Ascending aorta (tissue), 2 donors: ENCODE measurements around the gene RHOH. TPM values are rescaled to one million over a fixed set of nuclear protein-coding genes. Genes with fewer than 3 reads are reported as not detected.

Source experiments
- DNase-seq, 2 donors: peaks; one replicate each; pipeline ENCODE4 v3.0.0-alpha.2; 2019; ENCODE audit warnings: low spot score in 2 of 2
- H3K27ac ChIP-seq, 2 donors: fragments of 200-600 bp; sonication (generic); one replicate each; pipeline ENCODE4 v1.5.1; 2016 to 2017; ENCODE audit warnings: mild to moderate bottlenecking in 1 of 2
- H3K27me3 ChIP-seq: fragments of 200-600 bp; sonication (generic); one replicate; pipeline ENCODE4 v1.5.1; 2017
- H3K36me3 ChIP-seq, 2 donors: fragments of 200-600 bp; sonication (generic); one replicate each; pipeline ENCODE4 v1.5.1; 2016
- H3K4me1 ChIP-seq, 2 donors: fragments of 200-600 bp; sonication (generic); one replicate each; pipeline ENCODE4 v1.5.1; 2016 to 2017; ENCODE audit warnings: mild to moderate bottlenecking in 1 of 2
- H3K4me3 ChIP-seq, 2 donors: fragments of 200-600 bp; sonication (generic); one replicate each; pipeline ENCODE4 v1.5.1; 2016 to 2017; ENCODE audit warnings: mild to moderate bottlenecking in 1 of 2
- H3K9me3 ChIP-seq, 2 donors: fragments of 200-600 bp; sonication (generic); one replicate each; pipeline ENCODE4 v1.5.1; 2016
- CTCF ChIP-seq, 3 experiments: fragments of 200-600 bp in 2 of 3; fragments of 450-650 bp in 1 of 3; sonication (generic) in 2 of 3; IDR thresholded peaks; one replicate each; pipeline ENCODE4 v1.5.1; 2016 to 2019; ENCODE audit warnings: antibody characterized with exemption in 3 of 3, mild to moderate bottlenecking in 1 of 3, moderate library complexity in 1 of 3
- intact Hi-C: fragments of 100-400 bp; cut with DNase I; formaldehyde crosslinking; loops from one replicate; pipeline ENCODE4 v1.15.1; 2023
- total RNA-seq: library from RNA; depleted of rRNA; stranded (reverse); fragments of >200 nt; gene quantifications from one replicate; pipeline ENCODE4 v1.1.0, GENCODE V29; 2016

The RHOH gene
- total RNA-seq, 1 donor from 2014 or later, result not detected

- Histone ChIP-seq H3K27me3 (no peaks in the 10 kb centered on the region), H3K4me3 (no peak overlapping the region), H3K9me3 (no peaks in the 10 kb centered on the region), H3K27ac (no peak overlapping the region), H3K36me3 (no peaks in the 10 kb centered on the region), H3K4me1 (no peaks in the 10 kb centered on the region)
- intact Hi-C loops, result no loop called here
- no peak for DNase-seq
- no peak for TF ChIP-seq CTCF (IDR thresholded peaks at IDR 0.05)
Measured at GRCh38 chr4:40160258-40160657, 36.6 kb upstream of the RHOH start.

DNA sequence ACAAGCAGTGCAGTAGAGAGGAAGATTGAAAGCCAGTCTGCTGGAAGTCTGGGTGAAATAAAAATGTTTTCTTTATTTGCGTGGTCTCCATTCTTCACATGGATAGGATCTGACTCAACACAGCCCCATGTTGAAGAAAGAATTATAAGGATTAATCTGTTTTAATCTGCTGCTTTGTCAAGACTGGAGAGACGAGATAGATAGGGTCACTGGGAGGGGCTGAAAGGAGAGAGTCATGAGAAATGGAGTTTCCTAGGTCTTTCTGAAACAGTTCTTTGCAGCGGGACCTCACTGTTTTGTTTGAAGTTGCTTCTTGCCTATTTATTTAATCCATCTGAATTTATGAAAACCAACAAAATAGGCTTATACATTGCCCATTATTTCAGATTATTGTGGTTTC lies 32.4 kb upstream of the RHOH start:
- DNase-seq, result no peak
- Histone ChIP-seq H3K4me1 (no peaks in the 10 kb centered on the region), H3K9me3 (no peaks in the 10 kb centered on the region), H3K36me3 (no peaks in the 10 kb centered on the region), H3K27ac (no peak overlapping the region), H3K4me3 (no peak overlapping the region), H3K27me3 (no peaks in the 10 kb centered on the region)
- intact Hi-C loops, result no loop called here
- TF ChIP-seq CTCF (IDR thresholded peaks at IDR 0.05), result no peak

DNA sequence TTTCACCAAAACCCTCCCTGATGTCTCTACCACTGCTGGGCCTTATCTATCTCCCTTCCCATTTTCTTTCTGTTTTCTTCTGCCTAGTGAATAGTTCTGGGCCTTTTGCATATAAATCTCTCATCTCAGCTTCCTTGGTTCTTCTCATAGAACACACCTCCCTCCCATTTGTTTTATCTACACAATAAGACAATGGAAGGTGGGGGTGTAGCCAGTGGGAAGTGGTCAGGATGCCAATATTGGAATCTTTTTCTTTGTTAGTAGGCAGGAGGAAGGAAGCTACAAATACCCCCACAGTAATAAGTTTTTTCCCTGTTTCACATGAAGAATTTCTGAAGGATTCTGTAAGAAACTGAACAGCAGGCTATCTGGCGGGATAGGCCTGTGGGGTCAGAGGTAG lies 30.9 kb upstream of the RHOH start:
- no peak overlapping the region for H3K27ac ChIP-seq
- H3K4me1 ChIP-seq, result no peaks in the 10 kb centered on the region
- intact Hi-C loops, result no loop called here
- H3K9me3 ChIP-seq, result no peaks in the 10 kb centered on the region
- no peak for DNase-seq
- no peaks in the 10 kb centered on the region for H3K27me3 ChIP-seq
- no peak for TF ChIP-seq CTCF (IDR thresholded peaks at IDR 0.05)
- no peak overlapping the region for H3K4me3 ChIP-seq
- no peaks in the 10 kb centered on the region for H3K36me3 ChIP-seq

DNA sequence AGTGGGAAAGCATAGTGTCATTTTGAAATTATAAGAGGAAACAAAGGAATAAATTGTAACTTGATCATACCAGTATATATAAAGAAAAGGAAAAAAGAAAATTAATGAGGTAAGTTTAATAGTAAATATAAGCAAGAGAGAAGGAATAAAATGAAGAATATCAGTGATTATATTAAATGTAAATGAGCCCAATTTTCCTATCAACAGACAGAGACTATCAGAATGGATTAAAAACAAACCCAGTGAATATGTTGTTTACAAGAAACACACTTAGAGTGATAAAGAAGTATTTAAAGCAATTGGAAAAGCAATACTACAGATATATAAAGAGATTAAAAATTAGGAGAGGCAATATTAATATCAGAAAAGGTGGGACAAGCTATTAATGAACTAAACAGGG lies 28.8 kb upstream of the RHOH start:
- no peak for DNase-seq
- Histone ChIP-seq H3K9me3 (no peaks in the 10 kb centered on the region), H3K27me3 (no peaks in the 10 kb centered on the region), H3K36me3 (no peaks in the 10 kb centered on the region), H3K27ac (no peak overlapping the region), H3K4me1 (no peaks in the 10 kb centered on the region), H3K4me3 (no peak overlapping the region)
- no peak for TF ChIP-seq CTCF (IDR thresholded peaks at IDR 0.05)
- intact Hi-C loops, result no loop called here

- intact Hi-C loops, result no loop called here
- Histone ChIP-seq H3K36me3 (no peaks in the 10 kb centered on the region), H3K4me3 (no peak overlapping the region), H3K27me3 (no peaks in the 10 kb centered on the region), H3K4me1 (no peaks in the 10 kb centered on the region), H3K27ac (no peak overlapping the region), H3K9me3 (no peaks in the 10 kb centered on the region)
- DNase-seq, result no peak
- no peak for TF ChIP-seq CTCF (IDR thresholded peaks at IDR 0.05)
Measured at GRCh38 chr4:40170588-40170987, 26.2 kb upstream of the RHOH start.

DNA sequence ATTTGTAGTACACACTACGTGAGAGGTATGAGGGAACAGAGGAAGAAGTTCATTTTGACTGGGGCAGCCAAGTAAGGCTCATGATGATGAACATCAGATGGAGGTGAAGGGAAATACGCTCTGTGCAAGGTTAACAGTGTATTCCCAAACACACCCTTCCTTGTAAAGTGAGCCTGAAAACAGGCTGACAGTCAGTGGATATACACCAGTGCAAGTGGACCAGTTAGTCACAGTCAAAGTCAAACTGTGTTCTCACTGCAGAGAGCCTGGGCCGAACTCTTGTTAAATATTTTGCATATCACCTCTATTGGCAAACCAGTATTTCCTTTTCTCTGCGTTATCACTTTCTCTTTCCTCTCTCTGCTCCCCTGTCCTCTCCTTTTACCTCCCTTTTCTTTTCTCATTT lies 23.4 kb upstream of the RHOH start:
- Histone ChIP-seq H3K4me3 (no peak overlapping the region), H3K27me3 (no peaks in the 10 kb centered on the region), H3K4me1 (no peaks in the 10 kb centered on the region), H3K27ac (no peak overlapping the region), H3K36me3 (no peaks in the 10 kb centered on the region), H3K9me3 (no peaks in the 10 kb centered on the region)
- TF ChIP-seq CTCF (IDR thresholded peaks at IDR 0.05), result no peak
- no peak for DNase-seq
- intact Hi-C loops, result no loop called here
